WERI-Rb-1 (cell line): ENCODE measurements around the gene HSPB2.

Experiments used
- DNase-seq: peaks from one replicate; pipeline ENCODE4 v3.0.0-alpha.2; 2020
- H3K27ac ChIP-seq: fragments of 250-450 bp; sonication (Bioruptor Pico); 2 replicates; pipeline ENCODE4 v1.5.1; 2020; ENCODE audit warnings: mild to moderate bottlenecking, moderate library complexity
- H3K27me3 ChIP-seq: fragments of 250-450 bp; sonication (Bioruptor Pico); 2 replicates; pipeline ENCODE4 v1.5.1; 2021; ENCODE audit warnings: mild to moderate bottlenecking, low read depth, moderate library complexity; ENCODE audit not compliant: insufficient read depth, severe bottlenecking
- H3K36me3 ChIP-seq: fragments of 250-450 bp; sonication (Bioruptor Pico); 2 replicates; pipeline ENCODE4 v1.5.1; 2020; ENCODE audit warnings: mild to moderate bottlenecking, moderate library complexity
- H3K4me3 ChIP-seq: 2 replicates; pipeline ENCODE4 v1.5.1; 2011; ENCODE audit warnings: low read depth, mild to moderate bottlenecking, control low read depth, low read length
- H3K9me3 ChIP-seq: fragments of 250-450 bp; sonication (Bioruptor Pico); 2 replicates; pipeline ENCODE4 v1.5.1; 2021; ENCODE audit warnings: mild to moderate bottlenecking, moderate library complexity; ENCODE audit not compliant: severe bottlenecking
- TF ChIP-seq, protein P1 (sequence below): IDR thresholded peaks from 2 replicates; pipeline ENCODE4 v1.5.1; 2011; ENCODE audit warnings: low read depth, mild to moderate bottlenecking, control low read depth, inconsistent platforms, low read length

HSPB2 gene

DNA sequence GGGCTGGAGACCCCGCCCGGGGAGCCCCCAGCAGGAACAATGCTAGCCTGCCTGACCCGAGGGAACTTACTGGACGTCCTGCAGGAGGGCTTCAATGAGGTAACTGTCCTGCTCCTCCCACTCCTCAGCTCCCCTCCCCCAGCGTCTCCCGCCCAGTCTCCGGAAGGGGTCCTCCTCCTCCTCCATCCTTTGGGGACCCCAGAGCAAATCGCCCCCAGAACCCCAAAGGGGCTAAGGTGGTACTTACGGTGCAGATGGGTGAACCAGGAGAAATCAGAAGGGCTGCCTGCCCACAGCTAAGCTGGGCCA lies 24.9 kb downstream of the HSPB2 start:
- Histone ChIP-seq H3K27ac (peak overlapping the region; percentile 65), H3K36me3 (peaks cover 11% of the 10 kb centered on the region; the same call in 1 of the 2 replicates), H3K27me3 (no peaks in the 10 kb centered on the region), H3K9me3 (no peaks in the 10 kb centered on the region), H3K4me3 (peak overlapping the region; percentile 64)
- no peak for DNase-seq
- TF ChIP-seq, protein P1, sequence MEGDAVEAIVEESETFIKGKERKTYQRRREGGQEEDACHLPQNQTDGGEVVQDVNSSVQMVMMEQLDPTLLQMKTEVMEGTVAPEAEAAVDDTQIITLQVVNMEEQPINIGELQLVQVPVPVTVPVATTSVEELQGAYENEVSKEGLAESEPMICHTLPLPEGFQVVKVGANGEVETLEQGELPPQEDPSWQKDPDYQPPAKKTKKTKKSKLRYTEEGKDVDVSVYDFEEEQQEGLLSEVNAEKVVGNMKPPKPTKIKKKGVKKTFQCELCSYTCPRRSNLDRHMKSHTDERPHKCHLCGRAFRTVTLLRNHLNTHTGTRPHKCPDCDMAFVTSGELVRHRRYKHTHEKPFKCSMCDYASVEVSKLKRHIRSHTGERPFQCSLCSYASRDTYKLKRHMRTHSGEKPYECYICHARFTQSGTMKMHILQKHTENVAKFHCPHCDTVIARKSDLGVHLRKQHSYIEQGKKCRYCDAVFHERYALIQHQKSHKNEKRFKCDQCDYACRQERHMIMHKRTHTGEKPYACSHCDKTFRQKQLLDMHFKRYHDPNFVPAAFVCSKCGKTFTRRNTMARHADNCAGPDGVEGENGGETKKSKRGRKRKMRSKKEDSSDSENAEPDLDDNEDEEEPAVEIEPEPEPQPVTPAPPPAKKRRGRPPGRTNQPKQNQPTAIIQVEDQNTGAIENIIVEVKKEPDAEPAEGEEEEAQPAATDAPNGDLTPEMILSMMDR, result no peak

DNA sequence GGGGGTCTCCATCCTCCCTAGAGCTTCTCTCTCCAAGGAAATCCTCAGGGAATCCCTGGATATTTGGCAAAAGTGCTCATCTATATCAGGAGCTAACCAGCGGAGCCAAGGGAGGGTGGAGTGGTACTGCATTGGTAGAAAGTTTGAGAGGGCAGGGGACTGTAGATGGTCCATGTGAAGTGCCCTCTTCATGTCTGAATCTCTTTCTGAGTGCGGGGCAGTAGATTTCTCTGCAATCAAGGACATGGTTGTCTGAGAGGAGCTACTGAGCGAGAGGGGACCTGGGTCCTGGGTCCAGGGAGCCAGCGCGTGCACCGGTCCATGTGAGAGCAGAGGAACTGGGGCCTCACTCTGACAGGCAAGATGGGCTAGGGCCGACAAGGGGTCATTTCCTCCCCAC lies 25.3 kb downstream of the HSPB2 start:
- no peaks in the 10 kb centered on the region for H3K9me3 ChIP-seq
- no peak overlapping the region for H3K27ac ChIP-seq
- H3K27me3 ChIP-seq, result no peaks in the 10 kb centered on the region
- H3K36me3 ChIP-seq, result peaks cover 15% of the 10 kb centered on the region
- no peak for DNase-seq
- H3K4me3 ChIP-seq, result peak overlapping the region; percentile 64
- TF ChIP-seq, protein P1, result no peak

DNA sequence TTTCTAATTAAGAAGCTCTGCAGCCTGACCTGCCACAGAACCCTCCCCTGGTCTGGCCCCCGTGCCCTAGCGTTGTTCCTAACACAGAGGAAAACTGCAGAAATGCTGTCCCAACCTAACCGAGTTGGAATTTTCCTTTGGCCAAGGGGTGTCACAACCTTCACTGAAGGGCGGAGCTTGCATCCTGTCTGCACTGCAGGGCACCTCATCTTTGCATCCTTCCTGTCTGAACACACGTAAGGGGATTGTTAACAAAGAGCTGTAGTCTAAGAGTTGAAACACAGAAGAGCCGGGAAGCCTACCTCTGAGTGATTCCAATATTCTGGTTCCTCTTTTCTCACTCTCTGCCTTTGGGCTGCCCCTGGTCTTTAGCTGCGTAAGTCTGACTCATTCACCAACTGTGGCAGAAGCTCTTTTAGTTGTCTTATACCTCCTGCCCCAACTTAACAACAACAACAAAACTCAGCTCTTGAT lies 26.2 kb downstream of the HSPB2 start:
- no peak overlapping the region for H3K4me3 ChIP-seq
- no peak overlapping the region for H3K27ac ChIP-seq
- TF ChIP-seq, protein P1, result no peak
- H3K36me3 ChIP-seq, result peaks cover 20% of the 10 kb centered on the region
- no peaks in the 10 kb centered on the region for H3K9me3 ChIP-seq
- DNase-seq, result no peak
- H3K27me3 ChIP-seq, result no peaks in the 10 kb centered on the region

DNA sequence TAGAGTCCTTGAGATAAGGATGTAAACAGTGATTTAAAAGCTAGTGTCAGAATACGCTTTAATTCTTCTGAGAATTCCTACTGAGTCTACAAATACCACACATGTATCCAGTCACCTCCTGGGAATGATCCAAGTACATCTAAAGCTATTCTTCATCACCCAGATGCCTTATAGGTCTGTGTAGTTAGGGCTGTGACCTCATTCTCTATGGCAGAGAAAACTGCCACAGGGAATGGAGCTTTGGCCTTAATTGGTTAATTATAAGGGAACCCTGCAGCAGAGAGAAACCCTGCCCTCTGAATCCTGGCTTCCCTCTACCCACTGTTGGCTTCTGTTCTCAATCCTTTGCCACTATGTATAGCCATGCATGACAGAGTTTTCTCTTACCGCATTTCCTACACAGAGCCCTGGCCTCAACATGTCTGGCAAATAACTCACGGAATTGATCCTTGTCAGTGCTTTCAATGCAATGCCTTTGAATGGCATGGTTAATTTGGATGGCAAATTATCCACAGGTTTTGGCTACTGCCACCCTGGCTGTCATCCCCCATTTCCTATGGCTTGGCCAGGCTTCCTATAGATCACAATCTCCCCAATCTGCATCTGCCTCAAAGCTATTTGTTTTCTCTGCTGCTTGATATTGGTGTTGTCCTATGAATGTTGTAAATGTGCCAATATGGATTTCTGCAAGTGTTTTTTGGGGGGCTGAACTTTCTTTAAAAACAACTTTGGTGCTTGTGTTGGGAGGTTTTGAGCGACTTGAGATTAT lies 27.5 kb downstream of the HSPB2 start:
- no peak for DNase-seq
- no peak overlapping the region for H3K27ac ChIP-seq
- no peaks in the 10 kb centered on the region for H3K9me3 ChIP-seq
- no peak overlapping the region for H3K4me3 ChIP-seq
- peaks cover 24% of the 10 kb centered on the region for H3K36me3 ChIP-seq
- TF ChIP-seq, protein P1, result no peak
- H3K27me3 ChIP-seq, result no peaks in the 10 kb centered on the region

DNA sequence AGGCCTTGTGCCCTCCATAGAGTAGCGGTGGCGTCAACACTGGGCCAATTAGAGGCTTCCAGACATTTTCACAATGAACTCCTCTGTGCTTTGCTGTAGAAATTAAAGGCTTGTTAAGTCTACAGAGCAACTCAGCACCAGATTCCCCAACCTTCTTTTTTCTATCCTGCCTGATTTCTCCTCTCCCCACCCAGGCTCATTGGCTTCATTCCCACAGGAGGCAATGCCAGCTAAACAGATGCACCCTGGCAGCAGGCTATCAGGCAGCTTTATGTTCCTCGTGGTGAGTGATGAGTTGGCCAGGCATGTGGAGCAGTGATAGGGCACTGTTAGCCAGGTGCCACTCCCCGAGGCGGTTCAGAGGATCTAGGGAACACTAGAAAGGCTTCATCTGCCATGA lies 29.4 kb downstream of the HSPB2 start:
- no peak for DNase-seq
- Histone ChIP-seq H3K36me3 (peaks cover 24% of the 10 kb centered on the region), H3K27me3 (no peaks in the 10 kb centered on the region), H3K27ac (no peak overlapping the region), H3K4me3 (no peak overlapping the region), H3K9me3 (no peaks in the 10 kb centered on the region)
- TF ChIP-seq, protein P1, result no peak

DNA sequence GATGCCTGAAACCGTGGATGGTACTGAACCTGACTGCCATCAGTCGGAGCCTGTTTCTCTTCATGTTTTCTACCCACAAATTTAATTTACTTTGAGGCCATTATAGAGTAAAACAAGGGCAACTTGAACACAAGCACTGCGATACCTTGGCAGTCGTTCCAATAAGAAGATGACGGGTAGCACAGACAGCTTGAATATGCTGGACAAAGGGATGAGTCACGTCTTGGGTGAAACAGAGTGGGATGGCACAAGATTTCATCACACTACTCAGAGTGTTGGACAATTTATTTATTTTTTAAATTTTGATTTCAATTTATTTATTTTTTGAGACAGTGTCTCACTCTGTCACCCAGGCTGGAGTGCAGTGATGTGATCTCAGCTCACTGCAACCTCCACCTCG lies 30.3 kb downstream of the HSPB2 start:
- DNase-seq, result no peak
- no peaks in the 10 kb centered on the region for H3K9me3 ChIP-seq
- no peak overlapping the region for H3K27ac ChIP-seq
- H3K27me3 ChIP-seq, result no peaks in the 10 kb centered on the region
- TF ChIP-seq, protein P1, result no peak
- no peak overlapping the region for H3K4me3 ChIP-seq
- peaks cover 24% of the 10 kb centered on the region for H3K36me3 ChIP-seq
